ENCODE results near the gene NOTCH2. TPM values are rescaled to one million over a fixed set of nuclear protein-coding genes. Genes with fewer than 3 reads are reported as not detected.

The NOTCH2 gene
- total and polyA plus RNA-seq, 4 donors: 8.7 to 55.3 (median 27.4) TPM

DNA sequence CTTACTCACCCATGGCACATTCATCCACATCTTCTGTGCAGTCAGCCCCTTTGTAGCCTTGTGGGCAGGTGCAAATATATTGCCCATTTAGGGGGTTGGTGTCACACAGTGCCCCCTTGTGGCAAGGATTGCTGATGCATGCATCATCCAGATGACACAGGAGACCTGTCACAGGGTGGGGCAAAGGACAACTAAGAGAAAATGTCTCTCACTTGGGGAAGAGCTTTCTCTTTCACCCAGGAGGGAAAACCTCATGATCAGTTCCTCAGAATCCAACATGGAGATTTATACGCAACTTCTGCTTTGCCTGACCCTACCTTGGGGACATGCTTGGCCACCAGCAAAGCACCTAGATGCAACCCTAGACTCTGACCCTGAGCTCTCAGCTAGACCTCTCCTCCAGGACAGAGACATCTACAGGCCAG lies 101.4 kb downstream of the NOTCH2 start:
- peaks cover 0 to 38% (median 26%) of the 10 kb centered on the region in 4 donors for H3K4me1 ChIP-seq (ENCODE audit: control insufficient read depth in 4 of 4, insufficient read depth in 4 of 4, low read length in 3 of 4)
- peaks cover 3 to 26% (median 20%) of the 10 kb centered on the region in 4 donors for H3K36me3 ChIP-seq (ENCODE audit: control insufficient read depth in 4 of 4, insufficient read depth in 3 of 4, low read depth in 1 of 4, low read length in 3 of 4)
- TF ChIP-seq, protein P1, sequence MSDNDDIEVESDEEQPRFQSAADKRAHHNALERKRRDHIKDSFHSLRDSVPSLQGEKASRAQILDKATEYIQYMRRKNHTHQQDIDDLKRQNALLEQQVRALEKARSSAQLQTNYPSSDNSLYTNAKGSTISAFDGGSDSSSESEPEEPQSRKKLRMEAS (IDR thresholded peaks at IDR 0.05): no peak
- TF ChIP-seq RXRA (IDR thresholded peaks at IDR 0.05) (peak; percentile 21 to 33), JUND (IDR thresholded peaks at IDR 0.05) (no peak), RAD21 (IDR thresholded peaks at IDR 0.05) (peak; percentile 88 to 93), GABPA (IDR thresholded peaks at IDR 0.05 in 1 of 2, conservative IDR thresholded peaks at IDR 0.05 in 1 of 2) (no peak), TAF1 (conservative IDR thresholded peaks at IDR 0.05) (no peak), HNF4A (conservative IDR thresholded peaks at IDR 0.05) (peak; percentile 67 to 72), EGR1 (IDR thresholded peaks at IDR 0.05; ENCODE audit: low read depth in 2 of 2) (no peak), FOXA1 (IDR thresholded peaks at IDR 0.05) (no peak), FOXA2 (IDR thresholded peaks at IDR 0.05) (no peak), SP1 (IDR thresholded peaks at IDR 0.05) (no peak), YY1 (IDR thresholded peaks at IDR 0.05) (no peak), NR2F2 (IDR thresholded peaks at IDR 0.05) (no peak), HNF4G (IDR thresholded peaks at IDR 0.05) (peak; percentile 28)
- TF ChIP-seq, protein P2, sequence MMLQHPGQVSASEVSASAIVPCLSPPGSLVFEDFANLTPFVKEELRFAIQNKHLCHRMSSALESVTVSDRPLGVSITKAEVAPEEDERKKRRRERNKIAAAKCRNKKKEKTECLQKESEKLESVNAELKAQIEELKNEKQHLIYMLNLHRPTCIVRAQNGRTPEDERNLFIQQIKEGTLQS (IDR thresholded peaks at IDR 0.05): peak; percentile 30
- TF ChIP-seq, protein P3, sequence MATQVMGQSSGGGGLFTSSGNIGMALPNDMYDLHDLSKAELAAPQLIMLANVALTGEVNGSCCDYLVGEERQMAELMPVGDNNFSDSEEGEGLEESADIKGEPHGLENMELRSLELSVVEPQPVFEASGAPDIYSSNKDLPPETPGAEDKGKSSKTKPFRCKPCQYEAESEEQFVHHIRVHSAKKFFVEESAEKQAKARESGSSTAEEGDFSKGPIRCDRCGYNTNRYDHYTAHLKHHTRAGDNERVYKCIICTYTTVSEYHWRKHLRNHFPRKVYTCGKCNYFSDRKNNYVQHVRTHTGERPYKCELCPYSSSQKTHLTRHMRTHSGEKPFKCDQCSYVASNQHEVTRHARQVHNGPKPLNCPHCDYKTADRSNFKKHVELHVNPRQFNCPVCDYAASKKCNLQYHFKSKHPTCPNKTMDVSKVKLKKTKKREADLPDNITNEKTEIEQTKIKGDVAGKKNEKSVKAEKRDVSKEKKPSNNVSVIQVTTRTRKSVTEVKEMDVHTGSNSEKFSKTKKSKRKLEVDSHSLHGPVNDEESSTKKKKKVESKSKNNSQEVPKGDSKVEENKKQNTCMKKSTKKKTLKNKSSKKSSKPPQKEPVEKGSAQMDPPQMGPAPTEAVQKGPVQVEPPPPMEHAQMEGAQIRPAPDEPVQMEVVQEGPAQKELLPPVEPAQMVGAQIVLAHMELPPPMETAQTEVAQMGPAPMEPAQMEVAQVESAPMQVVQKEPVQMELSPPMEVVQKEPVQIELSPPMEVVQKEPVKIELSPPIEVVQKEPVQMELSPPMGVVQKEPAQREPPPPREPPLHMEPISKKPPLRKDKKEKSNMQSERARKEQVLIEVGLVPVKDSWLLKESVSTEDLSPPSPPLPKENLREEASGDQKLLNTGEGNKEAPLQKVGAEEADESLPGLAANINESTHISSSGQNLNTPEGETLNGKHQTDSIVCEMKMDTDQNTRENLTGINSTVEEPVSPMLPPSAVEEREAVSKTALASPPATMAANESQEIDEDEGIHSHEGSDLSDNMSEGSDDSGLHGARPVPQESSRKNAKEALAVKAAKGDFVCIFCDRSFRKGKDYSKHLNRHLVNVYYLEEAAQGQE (IDR thresholded peaks at IDR 0.05): no peak
- TF ChIP-seq, protein P4, sequence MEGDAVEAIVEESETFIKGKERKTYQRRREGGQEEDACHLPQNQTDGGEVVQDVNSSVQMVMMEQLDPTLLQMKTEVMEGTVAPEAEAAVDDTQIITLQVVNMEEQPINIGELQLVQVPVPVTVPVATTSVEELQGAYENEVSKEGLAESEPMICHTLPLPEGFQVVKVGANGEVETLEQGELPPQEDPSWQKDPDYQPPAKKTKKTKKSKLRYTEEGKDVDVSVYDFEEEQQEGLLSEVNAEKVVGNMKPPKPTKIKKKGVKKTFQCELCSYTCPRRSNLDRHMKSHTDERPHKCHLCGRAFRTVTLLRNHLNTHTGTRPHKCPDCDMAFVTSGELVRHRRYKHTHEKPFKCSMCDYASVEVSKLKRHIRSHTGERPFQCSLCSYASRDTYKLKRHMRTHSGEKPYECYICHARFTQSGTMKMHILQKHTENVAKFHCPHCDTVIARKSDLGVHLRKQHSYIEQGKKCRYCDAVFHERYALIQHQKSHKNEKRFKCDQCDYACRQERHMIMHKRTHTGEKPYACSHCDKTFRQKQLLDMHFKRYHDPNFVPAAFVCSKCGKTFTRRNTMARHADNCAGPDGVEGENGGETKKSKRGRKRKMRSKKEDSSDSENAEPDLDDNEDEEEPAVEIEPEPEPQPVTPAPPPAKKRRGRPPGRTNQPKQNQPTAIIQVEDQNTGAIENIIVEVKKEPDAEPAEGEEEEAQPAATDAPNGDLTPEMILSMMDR (IDR thresholded peaks at IDR 0.05; ENCODE audit: low read depth, low read length, missing input control): peak; percentile 87
- TF ChIP-seq, protein P5, sequence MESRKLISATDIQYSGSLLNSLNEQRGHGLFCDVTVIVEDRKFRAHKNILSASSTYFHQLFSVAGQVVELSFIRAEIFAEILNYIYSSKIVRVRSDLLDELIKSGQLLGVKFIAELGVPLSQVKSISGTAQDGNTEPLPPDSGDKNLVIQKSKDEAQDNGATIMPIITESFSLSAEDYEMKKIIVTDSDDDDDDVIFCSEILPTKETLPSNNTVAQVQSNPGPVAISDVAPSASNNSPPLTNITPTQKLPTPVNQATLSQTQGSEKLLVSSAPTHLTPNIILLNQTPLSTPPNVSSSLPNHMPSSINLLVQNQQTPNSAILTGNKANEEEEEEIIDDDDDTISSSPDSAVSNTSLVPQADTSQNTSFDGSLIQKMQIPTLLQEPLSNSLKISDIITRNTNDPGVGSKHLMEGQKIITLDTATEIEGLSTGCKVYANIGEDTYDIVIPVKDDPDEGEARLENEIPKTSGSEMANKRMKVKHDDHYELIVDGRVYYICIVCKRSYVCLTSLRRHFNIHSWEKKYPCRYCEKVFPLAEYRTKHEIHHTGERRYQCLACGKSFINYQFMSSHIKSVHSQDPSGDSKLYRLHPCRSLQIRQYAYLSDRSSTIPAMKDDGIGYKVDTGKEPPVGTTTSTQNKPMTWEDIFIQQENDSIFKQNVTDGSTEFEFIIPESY (IDR thresholded peaks at IDR 0.05): no peak
- WGBS: 74% methylated on average over 1 of the region's 1 CpG
- no peaks in the 10 kb centered on the region for H3K9me3 ChIP-seq (ENCODE audit: control insufficient read depth in 4 of 4, low read length in 3 of 4)
- H3K27me3 ChIP-seq (ENCODE audit: control insufficient read depth in 4 of 4, insufficient read depth in 4 of 4, low read length in 3 of 4): no peaks in the 10 kb centered on the region
- no peak overlapping the region for H3K9ac ChIP-seq (ENCODE audit: low read depth in 1 of 2, low read length in 2 of 2)
- no peak overlapping the region for H3K27ac ChIP-seq (ENCODE audit: low read depth in 1 of 2, low read length in 2 of 2)
- no peak overlapping the region for H3K4me3 ChIP-seq (ENCODE audit: low read depth in 1 of 3, low read length in 3 of 3)
- peak; percentile 82 for DNase-seq (ENCODE audit: low spot score)
